Right cardiac atrium (tissue), 5 donors: Measurements from ENCODE around the gene FHOD1. TPM values are rescaled to one million over a fixed set of nuclear protein-coding genes. Genes with fewer than 3 reads are reported as not detected.

Experiments used
- ATAC-seq, 2 donors: fragments of 200-7000 bp; cut with Tn5 transposase; one replicate each; pipeline versions ENCODE4 v1.8.0 to v1.9.1; 2020; ENCODE audit warnings: moderate library complexity in 2 of 2, mild to moderate bottlenecking in 1 of 2
- DNase-seq, 3 donors: peaks; one replicate each; pipeline ENCODE4 v3.0.0-alpha.2; 2020
- H3K27ac ChIP-seq: one replicate; pipeline ENCODE4 v1.5.1; 2013; ENCODE audit warnings: mild to moderate bottlenecking, low read length, control low read depth, moderate library complexity
- H3K27me3 ChIP-seq: one replicate; pipeline ENCODE4 v1.6.1; 2013; ENCODE audit not compliant: control insufficient read depth, insufficient read depth
- H3K4me1 ChIP-seq: one replicate; pipeline ENCODE4 v1.6.1; 2013; ENCODE audit warnings: low read length; ENCODE audit not compliant: control insufficient read depth, insufficient read depth
- H3K4me3 ChIP-seq: one replicate; pipeline ENCODE4 v1.5.1; 2013; ENCODE audit warnings: low read length, control low read depth
- H3K9me3 ChIP-seq: one replicate; pipeline ENCODE4 v1.6.1; 2013; ENCODE audit warnings: low read length; ENCODE audit not compliant: control insufficient read depth
- WGBS: extraction: QIAGEN DNeasy Blood & Tissue Kit; methylation state at CpG from one replicate; pipeline ENCODE4 v1.1.7; 2013; 5-methylcytosine and 5-hydroxymethylcytosine counted together
- intact Hi-C, 4 donors: fragments of 100-400 bp; cut with DNase I; formaldehyde crosslinking; loops; one replicate each; pipeline versions ENCODE4 v1.11.0 to v1.14.0; 2022 to 2023
- polyA plus RNA-seq: library from polyadenylated mRNA; stranded (reverse); fragments of 200-250 nt; gene quantifications from one replicate; pipeline ENCODE4 v1.2.3, GENCODE V29; 2013
- total RNA-seq, 4 donors: library from RNA; stranded (reverse); fragmentation: NEBNext Ultra II Directional; extraction: Animal tissue kit (Norgen Biotek cat#: 25700); gene quantifications; one replicate each; pipeline ENCODE4 v1.2.1, GENCODE V29; 2021
- donor health status: healthy with polysubstance abuse.
- donor health status: DM: no; HTN: yes; CAD: no.
- donor health status: DM: no; HTN: no; CAD: no.
- donor health status: DM: no; HTN: yes; CAD: no; lungs with severe emphysema.
- donor health status: DM: yes; HTN: yes; CAD: no.

FHOD1 gene
- total and polyA plus RNA-seq, 5 donors, result 16.9 to 32.1 (median 20.5) TPM

DNA sequence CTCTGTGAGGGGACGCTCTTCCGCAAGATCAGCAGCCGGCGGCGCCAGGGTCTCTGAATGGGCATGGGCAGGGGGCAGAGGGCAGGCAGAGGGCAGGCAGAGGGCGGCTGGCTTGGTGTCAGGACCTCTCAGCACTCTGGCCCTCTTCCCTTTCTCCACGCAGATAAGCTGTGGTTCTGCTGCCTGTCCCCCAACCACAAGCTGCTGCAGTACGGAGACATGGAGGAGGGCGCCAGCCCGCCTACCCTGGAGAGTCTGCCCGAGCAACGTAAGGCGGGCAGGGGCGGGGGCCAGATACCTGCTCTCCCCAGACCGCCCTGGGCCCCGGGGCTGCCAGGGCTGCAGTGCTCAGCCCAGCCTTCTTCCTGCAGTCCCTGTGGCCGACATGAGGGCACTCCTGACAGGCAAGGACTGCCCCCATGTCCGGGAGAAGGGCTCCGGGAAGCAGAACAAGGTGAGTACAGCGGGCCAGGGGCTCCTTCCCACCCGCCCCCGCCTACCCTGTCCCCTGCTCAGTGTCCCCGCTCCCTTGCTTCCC, 44.3 kb downstream of the FHOD1 start:
- Histone ChIP-seq H3K27ac (no peak overlapping the region), H3K27me3 (no peaks in the 10 kb centered on the region), H3K9me3 (no peaks in the 10 kb centered on the region), H3K4me3 (no peak overlapping the region), H3K4me1 (no peaks in the 10 kb centered on the region)
- intact Hi-C loops, result no loop called here
- ATAC-seq (no peak), DNase-seq (peak in 1 of 3 donors; percentile 60)
- 90% methylated on average over 23 of the region's 23 CpGs for WGBS

DNA sequence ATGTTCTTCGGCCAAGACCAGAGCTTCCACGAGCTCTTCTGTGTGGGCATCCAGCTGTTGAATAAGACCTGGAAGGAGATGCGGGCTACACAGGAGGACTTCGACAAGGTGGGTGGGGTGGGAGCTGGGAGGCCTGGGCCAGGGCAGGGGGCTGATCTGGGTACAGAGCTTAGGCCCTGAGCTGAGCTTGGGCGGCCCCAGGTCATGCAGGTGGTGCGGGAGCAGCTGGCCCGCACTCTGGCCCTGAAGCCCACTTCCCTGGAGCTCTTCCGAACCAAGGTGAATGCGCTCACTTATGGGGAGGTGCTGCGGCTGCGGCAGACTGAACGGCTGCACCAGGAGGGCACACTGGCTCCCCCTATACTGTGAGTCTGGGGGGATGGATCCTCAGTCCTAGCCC, 44.9 kb downstream of the FHOD1 start:
- peak in 1 of 3 donors; percentile 37 for DNase-seq
- WGBS, result 91% methylated on average over 12 of the region's 12 CpGs
- H3K27me3 ChIP-seq, result no peaks in the 10 kb centered on the region
- intact Hi-C loops, result no loop called here
- no peak overlapping the region for H3K27ac ChIP-seq
- H3K4me3 ChIP-seq, result no peak overlapping the region
- no peaks in the 10 kb centered on the region for H3K4me1 ChIP-seq
- ATAC-seq, result no peak
- no peaks in the 10 kb centered on the region for H3K9me3 ChIP-seq

GRCh38 chr16:67201411-67202345, 45.6 kb downstream of the FHOD1 start:
- Histone ChIP-seq H3K27ac (no peak overlapping the region), H3K4me1 (no peaks in the 10 kb centered on the region), H3K4me3 (no peak overlapping the region), H3K9me3 (no peaks in the 10 kb centered on the region), H3K27me3 (no peaks in the 10 kb centered on the region)
- DNase-seq (peak in 1 of 3 donors; percentile 61), ATAC-seq (no peak)
- intact Hi-C loops, result no loop called here
- 94% methylated on average over 40 of the region's 40 CpGs for WGBS

- no peaks in the 10 kb centered on the region for H3K27me3 ChIP-seq
- no peak overlapping the region for H3K4me3 ChIP-seq
- H3K9me3 ChIP-seq, result no peaks in the 10 kb centered on the region
- ATAC-seq (no peak), DNase-seq (peak in 2 of 3 donors; percentile 23 to 61)
- H3K27ac ChIP-seq, result no peak overlapping the region
- intact Hi-C loops, result no loop called here
- 88% methylated on average over 8 of the region's 8 CpGs for WGBS
- no peaks in the 10 kb centered on the region for H3K4me1 ChIP-seq
These were observed 46.8 kb downstream of the FHOD1 start for GRCh38 chr16:67200491-67200890.

DNA sequence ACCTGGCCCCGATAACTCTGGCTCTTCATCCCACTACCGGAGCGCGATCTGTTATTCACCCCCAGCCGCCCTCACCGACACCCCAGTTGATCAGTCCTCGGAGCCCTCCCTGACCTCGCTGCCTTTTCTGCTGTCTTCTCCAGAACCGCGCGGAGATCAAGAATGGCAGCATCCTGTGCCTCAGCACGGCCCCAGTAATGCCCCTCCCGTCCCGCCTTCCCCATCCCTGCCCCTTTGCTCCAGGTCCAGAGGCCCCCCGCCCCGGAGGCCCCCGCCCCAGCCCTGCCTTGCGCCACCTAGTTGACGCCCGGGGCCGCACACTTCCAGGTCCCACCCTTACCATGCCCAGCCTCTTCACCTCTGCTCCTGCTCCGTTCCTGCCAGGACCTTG, 47.5 kb downstream of the FHOD1 start:
- peak in 1 of 3 donors; percentile 57 for DNase-seq
- Histone ChIP-seq H3K27me3 (no peaks in the 10 kb centered on the region), H3K4me3 (no peak overlapping the region), H3K27ac (no peak overlapping the region), H3K4me1 (no peaks in the 10 kb centered on the region), H3K9me3 (no peaks in the 10 kb centered on the region)
- WGBS, result 43% methylated on average over 22 of the region's 22 CpGs
- intact Hi-C loops, result no loop called here
- no peak for ATAC-seq

DNA sequence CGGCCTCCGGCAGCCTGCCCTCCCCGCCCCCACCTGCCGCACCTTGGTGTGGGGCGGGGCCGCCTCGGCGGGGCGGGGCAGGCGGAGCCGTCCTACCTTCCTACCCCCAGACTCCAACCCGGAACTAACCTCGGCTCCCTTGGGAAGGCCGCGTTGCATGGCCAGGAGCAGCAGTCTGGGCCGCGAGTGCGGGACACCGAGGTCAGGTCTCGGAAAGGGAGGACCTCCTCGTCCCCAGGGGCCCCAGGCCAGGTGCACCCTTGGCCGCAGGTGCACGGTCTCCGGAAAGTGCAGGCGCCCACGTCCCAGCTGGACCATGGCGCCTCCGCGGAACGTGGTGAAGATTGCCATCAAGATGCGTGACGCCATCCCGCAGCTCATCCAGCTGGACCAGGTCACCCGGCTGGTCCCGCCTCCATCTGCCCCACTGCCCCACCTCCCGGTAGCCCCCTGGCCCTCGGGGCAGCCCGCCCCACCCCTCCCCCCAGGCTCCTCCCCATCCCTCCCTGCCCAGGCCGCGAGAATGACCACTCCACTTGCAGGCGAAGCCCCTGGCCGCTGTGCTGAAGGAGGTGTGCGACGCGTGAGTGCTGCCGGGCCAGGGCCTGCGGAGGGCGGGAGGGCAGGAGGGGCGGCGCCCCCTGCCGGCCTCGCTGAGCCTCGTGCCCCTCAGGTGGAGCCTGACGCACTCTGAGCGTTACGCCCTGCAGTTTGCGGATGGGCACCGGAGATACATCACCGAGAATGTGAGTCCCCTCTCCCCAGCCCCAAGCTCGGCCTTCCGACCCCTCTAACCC, 48.1 kb downstream of the FHOD1 start, which contains the start of gene ELMO3:
Gene ELMO3, plus strand, starts transcription at position 121 of the 797 bp plus-strand sequence. Its CDS starts 196 bp downstream, at position 317.
- no peaks in the 10 kb centered on the region for H3K9me3 ChIP-seq
- H3K4me1 ChIP-seq, result no peaks in the 10 kb centered on the region
- no peaks in the 10 kb centered on the region for H3K27me3 ChIP-seq
- no peak within 1 kb of the TSS for H3K27ac ChIP-seq
- WGBS, result 48% methylated on average over 61 of the region's 61 CpGs
- intact Hi-C loops, result no loop called here
- H3K4me3 ChIP-seq, result no peak within 1 kb of the TSS
- ATAC-seq (peak; percentile 17 to 20), DNase-seq (peak in 2 of 3 donors; percentile 60 to 75)

DNA sequence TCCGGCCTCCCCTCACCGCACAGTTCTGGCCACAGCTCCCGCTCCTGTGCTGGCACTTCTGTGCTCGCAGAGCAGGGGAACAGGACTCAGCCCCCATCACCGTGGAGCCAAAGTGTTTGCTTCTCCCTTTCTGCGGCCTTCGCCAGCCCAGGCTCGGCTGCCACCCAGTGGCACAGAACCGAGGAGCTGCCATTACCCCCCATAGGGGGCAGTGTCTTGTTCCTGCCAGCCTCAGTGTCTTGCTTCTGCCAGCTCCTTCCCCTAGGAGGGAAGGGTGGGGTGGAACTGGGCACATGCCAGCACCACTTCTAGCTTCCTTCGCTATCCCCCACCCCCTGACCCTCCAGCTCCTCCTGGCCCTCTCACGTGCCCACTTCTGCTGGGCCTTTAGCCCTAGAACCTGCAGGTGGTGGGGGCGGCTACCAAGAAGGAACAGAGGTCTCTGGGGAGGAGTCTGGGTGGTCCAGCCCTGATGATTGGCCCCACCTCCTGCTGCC, 49.0 kb downstream of the FHOD1 start:
- ATAC-seq (peak; percentile 36 to 40), DNase-seq (peak; percentile 52 to 77 (median 76))
- Histone ChIP-seq H3K4me3 (no peak overlapping the region), H3K4me1 (no peaks in the 10 kb centered on the region), H3K27ac (no peak overlapping the region), H3K27me3 (no peaks in the 10 kb centered on the region), H3K9me3 (no peaks in the 10 kb centered on the region)
- intact Hi-C loops, result no loop called here
- 46% methylated on average over 12 of the region's 12 CpGs for WGBS

DNA sequence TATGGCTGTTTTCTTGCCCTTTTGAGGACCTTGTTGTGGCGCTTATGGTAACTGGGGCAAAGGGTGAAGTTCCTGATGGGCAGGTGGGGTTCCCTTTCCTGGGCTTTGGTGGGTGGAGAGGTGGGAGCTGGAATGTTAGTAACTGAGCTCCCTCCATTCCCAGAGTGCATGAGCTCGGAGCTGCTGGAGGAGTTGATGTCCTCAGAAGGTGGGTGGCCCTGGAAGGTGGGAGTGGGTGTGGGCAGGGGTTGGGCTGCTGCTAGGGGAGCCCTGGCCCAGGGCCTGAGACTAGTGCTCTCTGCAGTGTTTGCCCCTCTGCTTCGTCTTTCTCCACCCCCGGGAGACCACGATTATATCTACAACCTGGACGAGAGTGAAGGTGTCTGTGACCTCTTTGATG, 49.6 kb downstream of the FHOD1 start:
- H3K9me3 ChIP-seq, result no peaks in the 10 kb centered on the region
- intact Hi-C loops, result no loop called here
- H3K4me3 ChIP-seq, result no peak overlapping the region
- peaks cover 4% of the 10 kb centered on the region for H3K4me1 ChIP-seq
- WGBS, result 68% methylated on average over 6 of the region's 6 CpGs
- ATAC-seq, result no peak
- no peak for DNase-seq
- no peaks in the 10 kb centered on the region for H3K27me3 ChIP-seq
- H3K27ac ChIP-seq, result no peak overlapping the region

- ATAC-seq, result no peak
- 90% methylated on average over 1 of the region's 1 CpG for WGBS
- Histone ChIP-seq H3K4me1 (peaks cover 4% of the 10 kb centered on the region), H3K4me3 (no peak overlapping the region), H3K27me3 (no peaks in the 10 kb centered on the region), H3K9me3 (no peaks in the 10 kb centered on the region), H3K27ac (no peak overlapping the region)
- intact Hi-C loops, result no loop called here
- no peak for DNase-seq
These were observed 50.4 kb downstream of the FHOD1 start for GRCh38 chr16:67196881-67197280.

DNA sequence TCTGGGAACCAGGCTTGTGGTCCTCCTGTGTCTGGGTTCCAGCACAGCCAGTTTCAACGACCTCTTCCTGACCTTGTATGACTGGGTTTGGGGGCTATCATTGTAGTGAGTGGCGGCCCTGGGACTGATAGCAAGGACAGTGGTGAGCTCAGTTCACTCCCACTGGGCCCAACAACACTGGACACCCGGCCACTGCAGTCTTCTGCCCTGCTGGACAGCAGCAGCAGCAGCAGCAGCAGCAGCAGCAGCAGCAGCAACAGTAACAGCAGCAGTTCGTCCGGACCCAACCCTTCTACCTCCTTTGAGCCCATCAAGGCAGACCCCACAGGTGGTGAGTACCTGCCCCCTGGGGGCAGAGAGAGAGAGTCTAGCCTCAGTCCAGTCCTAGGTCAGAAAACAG, 51.6 kb downstream of the FHOD1 start:
- intact Hi-C loops, result no loop called here
- peaks cover 5% of the 10 kb centered on the region for H3K4me1 ChIP-seq
- DNase-seq (no peak), ATAC-seq (no peak)
- WGBS, result 74% methylated on average over 5 of the region's 5 CpGs
- H3K9me3 ChIP-seq, result no peaks in the 10 kb centered on the region
- H3K27me3 ChIP-seq, result no peaks in the 10 kb centered on the region
- no peak overlapping the region for H3K4me3 ChIP-seq
- no peak overlapping the region for H3K27ac ChIP-seq
